A673 (cell line): Measurements from ENCODE around the gene NRL. TPM values are rescaled to one million over a fixed set of nuclear protein-coding genes. Genes with fewer than 3 reads are reported as not detected.

Source experiments
- BruUV-seq: library from RNA; stranded (reverse); fragments of 400-500 nt; replicated peaks from 2 replicates; lab custom pipeline; 2021; lab: Mats Ljungman, UMichigan
- CTCF ChIA-PET: fragments of 300-600 bp; sonication (Branson Sonifier 250); formaldehyde crosslinking; loops from one replicate; lab custom pipeline; 2022; ENCODE audit warnings: antibody characterized with exemption; lab: Charles Lee
- POLR2A ChIA-PET: fragments of 300-600 bp; sonication (Branson Sonifier 250); formaldehyde crosslinking; loops from one replicate; lab custom pipeline; 2022; ENCODE audit warnings: antibody characterized with exemption; ENCODE audit not compliant: low non-redundant PET; lab: Charles Lee
- DNase-seq: peaks from one replicate; pipeline ENCODE4 v3.0.0-alpha.2; 2015; ENCODE audit warnings: low spot score
- H3K27ac ChIP-seq: fragments of 200-600 bp; sonication (generic); 2 replicates; pipeline ENCODE4 v1.5.1; 2016; ENCODE audit warnings: mixed run types, low read depth, mild to moderate bottlenecking, mixed read lengths, antibody characterized with exemption, low read length; ENCODE audit not compliant: poor library complexity, severe bottlenecking
- H3K27me3 ChIP-seq: fragments of 200-600 bp; sonication (generic); replicated peaks from 2 replicates; pipeline ENCODE4 v1.6.1; 2017; ENCODE audit warnings: mixed run types, low read depth, mild to moderate bottlenecking, mixed read lengths, antibody characterized with exemption, low read length; ENCODE audit not compliant: insufficient read depth, poor library complexity
- H3K36me3 ChIP-seq: fragments of 200-600 bp; sonication (generic); 2 replicates; pipeline ENCODE4 v1.6.1; 2016; ENCODE audit warnings: mixed run types, mild to moderate bottlenecking, mixed read lengths, antibody characterized with exemption, low read length; ENCODE audit not compliant: insufficient read depth, poor library complexity, severe bottlenecking
- H3K4me1 ChIP-seq: fragments of 200-600 bp; sonication (generic); 2 replicates; pipeline ENCODE4 v1.6.1; 2017; ENCODE audit warnings: mixed run types, mild to moderate bottlenecking, mixed read lengths, antibody characterized with exemption, low read length; ENCODE audit not compliant: insufficient read depth, poor library complexity, severe bottlenecking
- H3K4me3 ChIP-seq: fragments of 200-600 bp; sonication (generic); 2 replicates; pipeline ENCODE4 v1.5.1; 2016; ENCODE audit warnings: low read depth, mixed run types, mild to moderate bottlenecking, mixed read lengths, low read length; ENCODE audit not compliant: poor library complexity, severe bottlenecking
- H3K9me3 ChIP-seq: fragments of 200-600 bp; sonication (generic); 2 replicates; pipeline ENCODE4 v1.6.1; 2016; ENCODE audit warnings: mixed run types, low read depth, mild to moderate bottlenecking, mixed read lengths, antibody characterized with exemption, low read length; ENCODE audit not compliant: poor library complexity, severe bottlenecking
- EZH2 ChIP-seq: fragments of 200-600 bp; sonication (generic); IDR thresholded peaks from 2 replicates; pipeline ENCODE4 v1.6.1; 2017; ENCODE audit warnings: borderline replicate concordance, low read depth, mild to moderate bottlenecking, mixed read lengths, antibody characterized with exemption, low read length; ENCODE audit not compliant: poor library complexity, severe bottlenecking
- intact Hi-C: fragments of 100-400 bp; cut with micrococcal nuclease; formaldehyde crosslinking; loops from one replicate; pipeline ENCODE4 v1.10.0; 2022; ENCODE audit not compliant: unreplicated experiment
- total RNA-seq: library from RNA; stranded (reverse); gene quantifications from 2 replicates; pipeline ENCODE4 v1.2.3, GENCODE V29; 2021
- TF ChIP-seq, protein P1 (sequence below): fragments of 300-800, 200-600 bp; sonication (generic); conservative IDR thresholded peaks from 2 replicates; pipeline ENCODE4 v1.5.1; 2017; ENCODE audit warnings: low read depth, mild to moderate bottlenecking, antibody characterized with exemption, low read length, moderate library complexity, mixed read lengths

The NRL gene
- total RNA-seq, 1 experiment from 2014 or later, result 1.9 TPM

DNA sequence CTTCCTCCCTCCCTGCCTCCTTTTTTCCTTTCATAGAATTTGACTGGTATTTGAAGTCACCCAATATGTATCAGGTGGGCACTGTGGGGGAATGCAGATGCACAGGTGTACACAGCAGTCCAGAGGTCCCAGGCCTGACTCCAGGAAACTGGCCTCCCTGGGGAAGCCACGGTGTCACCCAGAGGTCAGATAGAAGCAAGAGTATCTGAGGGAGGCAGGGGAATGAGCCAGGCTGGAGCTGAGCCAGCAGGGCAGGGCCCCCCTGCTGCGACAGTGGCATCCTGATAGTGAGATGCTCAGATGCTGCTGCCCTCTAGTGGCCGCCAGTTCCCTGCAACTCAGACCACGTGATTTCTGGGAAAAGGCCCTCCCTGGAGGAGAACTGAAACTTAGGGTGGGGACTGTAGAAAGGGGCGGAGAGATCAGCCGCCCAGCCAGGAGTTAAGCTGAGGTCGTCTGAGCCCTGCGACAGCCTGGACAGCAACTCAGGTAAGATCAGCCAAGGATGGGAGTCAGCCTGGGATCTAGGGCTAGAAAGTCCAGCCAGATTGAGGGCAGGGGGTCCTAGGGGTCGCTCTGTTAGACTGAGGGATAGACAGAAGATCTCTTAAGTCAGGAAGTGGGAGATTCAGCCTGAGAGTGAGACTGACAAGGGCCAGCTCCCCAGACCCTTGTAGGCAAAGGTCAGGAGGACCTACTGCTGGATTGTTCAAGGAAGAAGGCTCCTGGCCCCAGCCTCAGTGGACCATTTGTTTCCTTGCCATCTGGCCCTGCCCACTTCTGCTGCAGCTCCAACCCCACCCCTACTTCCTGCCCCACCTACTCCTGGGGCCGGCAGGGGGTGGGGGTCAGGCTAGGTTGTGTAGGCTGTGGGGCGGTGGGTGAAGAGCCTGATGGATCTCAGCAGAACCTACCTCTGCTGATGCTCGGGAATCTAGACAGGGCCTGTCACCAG, 46.4 kb upstream of the NRL start, which contains the start of gene IRF9:
Gene IRF9 (plus strand): TSS at position 416 of the 955 bp plus-strand sequence. CDS start 880 bp downstream, outside the sequence.
- Histone ChIP-seq H3K27ac (peak within 1 kb of the TSS; percentile 75), H3K4me3 (peak within 1 kb of the TSS; percentile 51), H3K4me1 (peaks cover 8% of the 10 kb centered on the region), H3K36me3 (peaks cover 40% of the 10 kb centered on the region), H3K27me3 (no peaks in the 10 kb centered on the region), H3K9me3 (no peaks in the 10 kb centered on the region)
- intact Hi-C loops, result loop anchor here (1.0 kb wide), 3 partner anchors 14 to 149 kb away; partner anchors contain the start of gene RNF31
- BruUV-seq, result no TSS peak
- TF ChIP-seq EZH2, result no peak
- TF ChIP-seq, protein P1, sequence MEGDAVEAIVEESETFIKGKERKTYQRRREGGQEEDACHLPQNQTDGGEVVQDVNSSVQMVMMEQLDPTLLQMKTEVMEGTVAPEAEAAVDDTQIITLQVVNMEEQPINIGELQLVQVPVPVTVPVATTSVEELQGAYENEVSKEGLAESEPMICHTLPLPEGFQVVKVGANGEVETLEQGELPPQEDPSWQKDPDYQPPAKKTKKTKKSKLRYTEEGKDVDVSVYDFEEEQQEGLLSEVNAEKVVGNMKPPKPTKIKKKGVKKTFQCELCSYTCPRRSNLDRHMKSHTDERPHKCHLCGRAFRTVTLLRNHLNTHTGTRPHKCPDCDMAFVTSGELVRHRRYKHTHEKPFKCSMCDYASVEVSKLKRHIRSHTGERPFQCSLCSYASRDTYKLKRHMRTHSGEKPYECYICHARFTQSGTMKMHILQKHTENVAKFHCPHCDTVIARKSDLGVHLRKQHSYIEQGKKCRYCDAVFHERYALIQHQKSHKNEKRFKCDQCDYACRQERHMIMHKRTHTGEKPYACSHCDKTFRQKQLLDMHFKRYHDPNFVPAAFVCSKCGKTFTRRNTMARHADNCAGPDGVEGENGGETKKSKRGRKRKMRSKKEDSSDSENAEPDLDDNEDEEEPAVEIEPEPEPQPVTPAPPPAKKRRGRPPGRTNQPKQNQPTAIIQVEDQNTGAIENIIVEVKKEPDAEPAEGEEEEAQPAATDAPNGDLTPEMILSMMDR, result peak; percentile 99
- DNase-seq, result peak; percentile 95
- ChIA-PET CTCF (interaction anchor here (0.5 to 2.6 kb wide), 9 partner anchors 14 to 103 kb away, joined by 3 to 17 read pairs (median 3); partner anchors contain the start of genes DCAF11, NRL and PSME1), POLR2A (interaction anchor here (0.6 kb wide), 1 partner anchor 67 kb away, joined by 3 read pairs; the partner anchor contains the start of gene PCK2)

DNA sequence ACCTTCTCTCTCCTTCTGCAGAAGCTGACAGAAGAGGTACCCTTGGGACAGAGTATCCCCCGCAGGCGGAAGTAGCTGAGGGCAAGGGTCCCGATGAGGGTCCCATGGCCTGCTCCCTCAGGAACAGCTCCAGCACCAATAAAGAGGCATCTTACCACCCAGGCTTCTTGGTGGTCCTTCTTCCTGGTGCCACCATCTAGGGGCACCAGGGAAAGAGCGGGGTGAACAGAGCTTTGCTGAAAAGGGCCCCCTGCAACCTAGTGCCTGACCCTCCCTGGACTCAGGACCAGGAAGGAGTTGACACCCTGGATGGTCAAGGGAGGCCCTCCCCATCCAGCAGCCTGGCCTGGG, 45.7 kb upstream of the NRL start:
- intact Hi-C loops, result no loop called here
- POLR2A ChIA-PET, result no interaction called here
- H3K36me3 ChIP-seq, result peaks cover 46% of the 10 kb centered on the region
- DNase-seq, result no peak
- TF ChIP-seq, protein P1, result no peak
- TF ChIP-seq EZH2, result no peak
- H3K4me1 ChIP-seq, result peaks cover 8% of the 10 kb centered on the region
- no peak overlapping the region for H3K27ac ChIP-seq
- no TSS peak for BruUV-seq
- H3K4me3 ChIP-seq, result no peak overlapping the region
- H3K27me3 ChIP-seq, result no peaks in the 10 kb centered on the region
- CTCF ChIA-PET, result interaction anchor here (0.6 to 2.6 kb wide), 4 partner anchors 21 to 102 kb away, joined by 3 to 17 read pairs (median 5); partner anchors contain the start of genes DCAF11 and NRL
- no peaks in the 10 kb centered on the region for H3K9me3 ChIP-seq

DNA sequence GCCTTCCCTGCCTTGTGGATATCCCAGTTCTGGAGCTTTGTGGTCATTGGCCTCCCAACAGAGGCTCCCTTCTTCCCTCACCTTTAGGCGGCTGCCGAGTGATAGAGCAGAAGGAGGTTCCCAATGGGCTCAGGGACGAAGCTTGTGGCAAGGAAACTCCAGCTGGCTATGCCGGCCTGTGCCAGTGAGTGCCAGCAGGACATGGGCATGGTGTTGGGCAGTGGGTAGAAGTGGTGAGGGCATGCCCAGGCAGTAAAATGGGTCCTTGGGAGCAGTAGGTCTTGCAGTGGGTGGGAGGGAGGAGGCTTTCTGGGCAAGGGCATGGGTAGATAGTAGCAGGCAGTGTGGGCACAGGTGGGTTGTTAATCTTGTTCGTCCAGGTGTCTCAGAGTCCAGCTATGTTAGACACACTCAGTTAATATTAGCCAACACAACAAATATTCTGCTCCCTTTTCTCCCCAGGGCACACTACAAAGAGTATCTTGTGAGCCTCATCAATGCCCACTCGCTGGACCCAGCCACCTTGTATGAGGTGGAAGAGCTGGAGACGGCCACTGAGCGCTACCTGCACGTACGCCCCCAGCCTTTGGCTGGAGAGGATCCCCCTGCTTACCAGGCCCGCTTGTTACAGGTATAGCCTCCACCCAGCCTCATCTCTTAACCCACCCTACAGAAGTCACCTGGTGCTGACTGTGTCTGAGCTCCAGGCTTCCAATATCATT, 45.2 kb upstream of the NRL start:
- POLR2A ChIA-PET, result interaction anchor here (0.7 to 1.2 kb wide), 2 partner anchors 95 to 251 kb away, joined by 4 to 12 read pairs; no protein-coding TSS in a partner anchor
- no peak for TF ChIP-seq EZH2
- TF ChIP-seq, protein P1, result no peak
- BruUV-seq, result no TSS peak
- CTCF ChIA-PET, result interaction anchor here (2.6 kb wide), 1 partner anchor 102 kb away, joined by 17 read pairs; no protein-coding TSS in a partner anchor
- peaks cover 8% of the 10 kb centered on the region for H3K4me1 ChIP-seq
- no peak overlapping the region for H3K4me3 ChIP-seq
- H3K27ac ChIP-seq, result no peak overlapping the region
- DNase-seq, result no peak
- intact Hi-C loops, result no loop called here
- H3K27me3 ChIP-seq, result no peaks in the 10 kb centered on the region
- H3K36me3 ChIP-seq, result peaks cover 51% of the 10 kb centered on the region
- H3K9me3 ChIP-seq, result no peaks in the 10 kb centered on the region
